Testis (tissue), 3 donors: ENCODE measurements around the gene UCHL1. TPM values are rescaled to one million over a fixed set of nuclear protein-coding genes. Genes with fewer than 3 reads are reported as not detected.
A peak's percentile ranks its signal among the peaks of the same experiment; 100 is the strongest.
"Not testable (repeated sequence)": the region's sequence is repeated elsewhere in the genome, so short reads cannot be mapped to it uniquely, and the experiment has no call there.

Source experiments
- DNase-seq: peaks from one replicate; pipeline ENCODE4 v3.0.0-alpha.2; 2019
- H3K27ac ChIP-seq, 2 donors: fragments of 200-600 bp; sonication (generic); one replicate each; pipeline ENCODE4 v1.5.1; 2019
- H3K27me3 ChIP-seq: fragments of 200-600 bp; sonication (generic); one replicate; pipeline ENCODE4 v1.5.1; 2019
- H3K36me3 ChIP-seq: fragments of 200-600 bp; sonication (generic); one replicate; pipeline ENCODE4 v1.5.1; 2017; ENCODE audit warnings: low read depth; ENCODE audit errors: missing control alignments
- H3K4me1 ChIP-seq: fragments of 200-600 bp; sonication (generic); one replicate; pipeline ENCODE4 v1.5.1; 2019
- H3K4me3 ChIP-seq, 2 donors: fragments of 200-600 bp; sonication (generic); one replicate each; pipeline ENCODE4 v1.5.1; 2017 to 2019
- H3K9me3 ChIP-seq: fragments of 200-600 bp; sonication (generic); one replicate; pipeline ENCODE4 v1.5.1; 2017
- CTCF ChIP-seq, 3 experiments: fragments of 450-650 bp in 2 of 3; fragments of 200-600 bp in 1 of 3; sonication (generic) in 1 of 3; IDR thresholded peaks; one replicate each; pipeline ENCODE4 v1.5.1; 2016 to 2019; ENCODE audit warnings: antibody characterized with exemption in 3 of 3, mild to moderate bottlenecking in 2 of 3, moderate library complexity in 1 of 3
- POLR2A ChIP-seq: fragments of 450-650 bp; IDR thresholded peaks from one replicate; pipeline ENCODE4 v1.6.1; 2017; ENCODE audit warnings: antibody characterized with exemption, mild to moderate bottlenecking, moderate library complexity
- WGBS, 2 donors: methylation state at CpG; one replicate each; pipeline ENCODE4 v1.1.5; 2018; 5-methylcytosine and 5-hydroxymethylcytosine counted together
- intact Hi-C: fragments of 100-400 bp; cut with DNase I; formaldehyde crosslinking; loops from one replicate; pipeline ENCODE4 v1.15.1; 2023; ENCODE audit warnings: low total_unique reads
- polyA plus RNA-seq: library from polyadenylated mRNA; stranded (reverse); fragments of 350-450 nt; fragmentation: Illumina TruSeq; extraction: RNeasy Lipid Tissue Mini Kit (QIAGEN cat#74804); gene quantifications from one replicate; pipeline ENCODE4 v1.2.3, GENCODE V29; 2014; ENCODE audit warnings: low read depth, low replicate concordance; ENCODE audit not compliant: insufficient read depth
- total RNA-seq, 2 donors: library from RNA; depleted of rRNA; stranded (reverse); fragments of >200 nt; gene quantifications; one replicate each; pipeline ENCODE4 v1.2.3, GENCODE V29; 2016

The UCHL1 gene
- total and polyA plus RNA-seq, 3 donors from 2014 or later: 57.4 to 87.5 (median 84.2) TPM

- Histone ChIP-seq H3K4me3 (no peak overlapping the region), H3K27ac (no peak overlapping the region), H3K27me3 (no peaks in the 10 kb centered on the region), H3K36me3 (no peaks in the 10 kb centered on the region), H3K4me1 (no peaks in the 10 kb centered on the region), H3K9me3 (no peaks in the 10 kb centered on the region)
- intact Hi-C loops: no loop called here
- TF ChIP-seq POLR2A: no peak
- TF ChIP-seq CTCF (IDR thresholded peaks at IDR 0.05): no peak
- DNase-seq: no peak
- WGBS, 2 donors: 97% methylated on average over 7 of the region's 7 CpGs
Observed at GRCh38 chr4:41268721-41269517, 12.2 kb downstream of the UCHL1 start.

GRCh38 chr4:41269682-41270081, 13.0 kb downstream of the UCHL1 start:
- Histone ChIP-seq H3K9me3 (no peaks in the 10 kb centered on the region), H3K27ac (no peak overlapping the region), H3K27me3 (no peaks in the 10 kb centered on the region), H3K4me3 (no peak overlapping the region), H3K4me1 (no peaks in the 10 kb centered on the region), H3K36me3 (no peaks in the 10 kb centered on the region)
- intact Hi-C loops: no loop called here
- no peak for TF ChIP-seq CTCF (IDR thresholded peaks at IDR 0.05)
- TF ChIP-seq POLR2A: no peak
- no peak for DNase-seq

DNA sequence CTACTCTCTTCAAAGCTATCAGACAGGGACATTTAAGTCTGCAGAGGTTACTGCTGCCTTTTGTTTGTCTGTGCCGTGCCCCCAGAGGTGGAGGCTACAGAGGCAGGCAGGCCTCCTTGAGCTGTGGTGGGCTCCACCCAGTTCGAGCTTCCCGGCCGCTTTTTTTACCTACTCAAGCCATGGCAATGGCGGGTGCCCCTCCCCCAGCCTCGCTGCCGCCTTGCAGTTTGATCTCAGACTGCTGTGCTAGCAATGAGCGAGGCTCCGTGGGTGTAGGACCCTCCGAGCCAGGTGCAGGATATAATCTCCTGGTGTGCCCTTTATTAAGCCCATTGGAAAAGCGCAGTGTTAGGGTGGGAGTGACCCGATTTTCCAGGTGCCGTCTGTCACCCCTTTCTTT, 19.2 kb downstream of the UCHL1 start:
- H3K27ac ChIP-seq, H3K27me3 ChIP-seq, H3K4me3 ChIP-seq, H3K4me1 ChIP-seq, H3K36me3 ChIP-seq, DNase-seq, intact Hi-C loops, H3K9me3 ChIP-seq: not testable (repeated sequence)
- 85 to 95% methylated on average over 6 to 13 of the region's 13 CpGs for WGBS, 2 donors

DNA sequence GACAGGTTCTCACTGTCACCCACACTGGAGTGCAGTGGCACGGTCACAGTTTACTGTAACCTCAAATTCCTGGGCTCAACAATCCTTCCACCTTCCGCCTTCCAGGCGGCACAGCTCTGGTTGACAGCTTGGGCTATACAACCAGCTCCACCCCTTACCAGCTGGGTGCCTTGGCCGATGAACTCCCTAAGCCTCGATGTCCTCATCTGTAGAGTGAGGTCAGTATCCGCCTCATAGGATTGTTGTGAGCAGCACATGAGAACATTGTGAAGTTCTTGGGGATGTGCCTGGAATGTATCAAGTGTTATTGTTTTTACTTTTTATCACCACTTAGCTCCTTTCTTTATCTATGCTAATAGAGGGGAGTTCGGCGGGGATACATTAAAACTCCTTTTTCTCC, 23.3 kb downstream of the UCHL1 start:
- H3K4me3 ChIP-seq: no peak overlapping the region
- no peak for TF ChIP-seq CTCF (IDR thresholded peaks at IDR 0.05)
- no peak for TF ChIP-seq POLR2A
- DNase-seq: peak; percentile 39
- no peaks in the 10 kb centered on the region for H3K36me3 ChIP-seq
- H3K27me3 ChIP-seq: no peaks in the 10 kb centered on the region
- no peaks in the 10 kb centered on the region for H3K9me3 ChIP-seq
- 41% methylated on average over 8 of the region's 8 CpGs for WGBS, 2 donors
- peaks cover 4% of the 10 kb centered on the region for H3K4me1 ChIP-seq
- H3K27ac ChIP-seq: no peak overlapping the region
- intact Hi-C loops: loop anchor here (5.0 kb wide), 1 partner anchor 362 kb away; no protein-coding TSS in a partner anchor

GRCh38 chr4:41281038-41281634, 24.4 kb downstream of the UCHL1 start:
- WGBS, 2 donors: 13 to 14% methylated on average over 7 of the region's 7 CpGs
- intact Hi-C loops: loop anchor here (5.0 kb wide), 1 partner anchor 361 kb away; no protein-coding TSS in a partner anchor
- Histone ChIP-seq H3K4me1 (peaks cover 4% of the 10 kb centered on the region), H3K4me3 (peak overlapping the region in 1 of 2 donors; percentile 3), H3K9me3 (no peaks in the 10 kb centered on the region), H3K36me3 (no peaks in the 10 kb centered on the region), H3K27ac (no peak overlapping the region), H3K27me3 (no peaks in the 10 kb centered on the region)
- DNase-seq: peak; percentile 64
- TF ChIP-seq CTCF (IDR thresholded peaks at IDR 0.05): peak; percentile 83 to 88 (median 86)
- no peak for TF ChIP-seq POLR2A
